GM19238 (cell line): ENCODE results near the gene TMCC2.
"Not testable (repeated sequence)": the region's sequence is repeated elsewhere in the genome, so short reads cannot be mapped to it uniquely, and the experiment has no call there.

Source experiments
- DNase-seq: peaks from one replicate; pipeline ENCODE4 v3.0.0; 2011; ENCODE audit warnings: low spot score; ENCODE audit not compliant: insufficient read length

TMCC2 gene, protein sequence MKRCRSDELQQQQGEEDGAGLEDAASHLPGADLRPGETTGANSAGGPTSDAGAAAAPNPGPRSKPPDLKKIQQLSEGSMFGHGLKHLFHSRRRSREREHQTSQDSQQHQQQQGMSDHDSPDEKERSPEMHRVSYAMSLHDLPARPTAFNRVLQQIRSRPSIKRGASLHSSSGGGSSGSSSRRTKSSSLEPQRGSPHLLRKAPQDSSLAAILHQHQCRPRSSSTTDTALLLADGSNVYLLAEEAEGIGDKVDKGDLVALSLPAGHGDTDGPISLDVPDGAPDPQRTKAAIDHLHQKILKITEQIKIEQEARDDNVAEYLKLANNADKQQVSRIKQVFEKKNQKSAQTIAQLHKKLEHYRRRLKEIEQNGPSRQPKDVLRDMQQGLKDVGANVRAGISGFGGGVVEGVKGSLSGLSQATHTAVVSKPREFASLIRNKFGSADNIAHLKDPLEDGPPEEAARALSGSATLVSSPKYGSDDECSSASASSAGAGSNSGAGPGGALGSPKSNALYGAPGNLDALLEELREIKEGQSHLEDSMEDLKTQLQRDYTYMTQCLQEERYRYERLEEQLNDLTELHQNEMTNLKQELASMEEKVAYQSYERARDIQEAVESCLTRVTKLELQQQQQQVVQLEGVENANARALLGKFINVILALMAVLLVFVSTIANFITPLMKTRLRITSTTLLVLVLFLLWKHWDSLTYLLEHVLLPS

DNA sequence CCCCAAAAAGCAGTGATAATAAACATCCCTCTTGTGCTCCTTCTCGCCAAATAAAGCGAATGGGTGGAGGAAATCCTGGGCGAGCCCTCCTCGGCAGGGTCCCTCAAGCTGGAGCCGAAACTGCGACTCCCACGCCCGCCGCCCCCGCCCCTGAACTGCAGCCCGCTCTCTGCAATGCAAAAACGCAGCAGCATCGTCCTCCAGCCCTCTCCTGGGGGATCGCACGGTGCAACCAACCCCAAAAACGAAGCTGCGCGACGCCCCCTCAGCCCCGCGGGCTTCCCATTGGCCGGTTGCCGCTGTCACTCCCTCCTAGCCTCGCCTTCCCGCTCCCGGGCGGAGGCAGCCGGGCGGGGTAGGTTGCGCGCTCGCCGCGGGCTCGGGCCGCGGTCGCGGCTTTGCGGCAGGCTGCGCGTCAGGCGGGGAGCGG is at the start of gene TMCC2:
TSS of gene TMCC2 (plus strand) at position 363 of the 430 bp plus-strand sequence. CDS start 619 bp downstream, outside the sequence.
- DNase-seq, result peak; percentile 75

DNA sequence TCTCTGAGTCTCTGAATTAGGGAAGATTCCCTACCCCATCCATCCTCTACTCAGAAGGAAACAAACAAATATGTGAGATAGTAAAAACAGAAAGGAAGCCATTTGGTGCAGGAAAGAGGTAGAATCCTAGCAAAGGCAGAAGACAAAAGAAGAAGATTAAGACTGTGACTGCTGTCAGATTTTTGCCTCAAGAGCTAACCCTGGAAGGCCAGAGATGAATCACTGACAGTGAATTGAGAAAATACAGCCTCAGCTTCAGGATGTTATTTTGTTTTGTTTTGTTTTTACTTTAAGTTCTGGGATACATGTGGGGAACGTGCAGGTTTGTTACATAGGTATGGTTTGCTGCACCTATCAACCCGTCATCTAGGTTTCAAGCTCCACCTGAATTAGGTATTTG is 47.9 kb upstream of the TMCC2 start:
- no peak for DNase-seq

DNA sequence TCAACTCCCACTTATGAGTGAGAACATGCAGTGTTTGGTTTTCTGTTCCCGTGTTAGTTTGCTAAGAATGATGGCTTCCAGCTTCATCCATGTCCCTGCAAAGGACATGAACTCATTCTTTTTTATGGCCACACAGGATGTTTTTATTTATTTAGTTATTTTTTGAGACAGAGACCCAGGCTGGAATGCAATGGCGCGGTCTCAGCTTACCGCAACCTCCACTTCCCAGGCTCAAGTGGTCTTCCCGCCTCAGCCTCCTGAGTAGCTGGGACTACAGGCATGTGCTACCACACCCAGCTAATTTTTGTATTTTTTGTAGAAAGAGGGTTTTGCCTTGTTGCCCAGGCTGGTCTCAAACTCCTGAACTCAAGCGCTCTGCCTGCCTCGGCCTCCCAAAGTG is 47.4 kb upstream of the TMCC2 start:
- not testable (repeated sequence) for DNase-seq

DNA sequence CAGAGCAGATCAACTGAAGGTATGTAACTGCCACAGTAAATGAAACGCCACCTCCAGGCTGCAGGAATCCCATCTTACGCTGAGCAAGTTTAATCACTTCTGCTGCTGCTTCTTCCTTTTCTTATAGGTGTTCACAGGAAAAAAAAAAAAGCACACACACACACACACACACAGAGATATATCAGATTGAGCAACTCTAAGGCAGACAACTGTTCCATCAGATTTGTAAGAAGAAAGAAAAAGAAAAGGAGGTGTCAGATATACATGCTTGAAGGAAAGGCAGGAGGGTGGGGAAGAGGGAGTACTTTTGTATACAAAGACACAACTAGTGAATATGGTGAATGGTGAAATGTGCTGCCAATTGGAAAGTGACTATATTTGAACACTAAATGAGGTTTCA is 44.8 kb upstream of the TMCC2 start:
- DNase-seq, result no peak

DNA sequence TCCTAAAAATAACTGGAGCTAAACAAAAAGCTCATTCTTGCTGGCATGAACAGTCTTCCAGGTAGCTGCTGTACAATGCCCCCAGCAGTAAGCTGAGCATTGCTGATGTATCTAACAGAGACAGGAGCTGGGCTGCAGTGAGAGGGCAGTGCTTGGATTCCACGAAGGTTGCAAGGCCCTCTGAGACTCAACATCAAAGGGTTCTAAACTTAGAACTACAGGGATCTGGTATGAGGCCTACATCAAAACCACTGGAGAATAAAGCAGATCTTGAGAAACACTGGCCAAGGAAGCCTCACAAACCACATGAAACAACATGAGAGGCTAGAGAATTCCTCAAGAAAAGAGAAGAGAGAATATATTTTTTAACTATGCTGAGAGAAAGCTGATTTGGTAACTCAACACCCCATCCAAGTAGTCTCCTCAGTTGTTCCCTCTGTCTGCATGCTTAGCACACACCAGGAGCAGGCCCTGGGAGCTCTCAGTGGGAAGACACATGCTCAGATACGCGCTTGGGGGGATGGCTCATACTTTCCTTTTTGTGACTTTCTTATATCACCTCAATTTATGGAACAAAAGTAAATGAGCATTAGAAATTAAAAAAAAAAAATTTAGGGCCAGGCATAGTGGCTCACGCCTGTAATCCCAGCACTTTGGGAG is 43.9 kb upstream of the TMCC2 start:
- no peak for DNase-seq

DNA sequence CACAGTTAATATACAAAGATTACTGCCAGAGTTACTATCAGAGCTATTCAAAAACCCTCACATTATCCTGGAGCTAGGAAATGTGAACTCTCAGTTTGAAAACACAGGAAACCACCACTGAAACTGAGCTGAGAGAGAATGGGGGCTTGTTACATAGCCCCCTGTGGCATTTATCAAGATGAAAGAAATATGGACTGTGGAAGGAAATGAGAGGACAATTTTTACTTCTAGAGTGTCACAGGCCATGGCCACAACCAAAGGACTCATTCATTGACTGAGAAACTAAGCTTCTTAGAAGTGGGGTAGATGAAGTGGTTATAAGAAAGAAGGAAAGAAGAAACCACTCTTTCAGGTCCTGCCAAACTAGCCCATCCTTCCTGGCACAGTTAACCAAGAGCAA is 41.6 kb upstream of the TMCC2 start:
- no peak for DNase-seq

DNA sequence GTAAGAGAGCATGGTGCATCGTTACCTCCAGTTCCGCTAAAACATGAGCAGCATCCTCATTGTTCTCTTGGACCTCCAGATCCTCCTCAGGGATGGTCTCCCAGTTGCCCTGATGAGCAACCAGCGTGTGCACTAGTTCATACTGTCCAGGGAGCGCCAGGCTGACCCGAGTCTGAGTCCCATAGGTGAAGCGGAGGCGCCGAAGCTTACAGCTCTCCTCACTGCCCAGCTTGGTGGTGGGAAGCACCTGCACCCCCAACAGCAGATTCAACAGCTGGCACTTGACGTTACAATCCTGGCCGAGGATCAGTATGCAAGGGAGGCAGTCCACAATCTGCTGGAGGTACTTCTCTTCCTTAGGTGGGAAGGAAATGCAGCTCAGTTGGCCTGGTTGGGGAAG is 40.3 kb upstream of the TMCC2 start:
- no peak for DNase-seq

DNA sequence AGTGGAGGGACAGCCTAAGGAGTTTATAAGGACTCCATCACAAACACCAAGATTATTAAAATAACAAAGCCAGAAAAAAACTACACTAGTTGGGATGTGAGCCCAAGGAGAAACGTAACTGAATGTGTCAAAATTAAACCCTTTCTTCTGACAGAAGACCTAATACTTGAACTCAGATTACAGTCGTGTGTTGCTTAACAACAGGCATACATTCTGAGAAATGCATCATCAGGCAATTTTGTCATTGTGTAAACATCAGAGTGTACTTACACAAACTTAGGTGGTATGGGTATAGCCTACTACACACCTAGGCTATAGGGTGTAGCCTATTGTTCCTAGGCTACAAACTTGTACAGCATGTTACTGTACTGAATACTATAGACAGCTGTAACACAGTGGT is 39.6 kb upstream of the TMCC2 start:
- DNase-seq, result no peak

DNA sequence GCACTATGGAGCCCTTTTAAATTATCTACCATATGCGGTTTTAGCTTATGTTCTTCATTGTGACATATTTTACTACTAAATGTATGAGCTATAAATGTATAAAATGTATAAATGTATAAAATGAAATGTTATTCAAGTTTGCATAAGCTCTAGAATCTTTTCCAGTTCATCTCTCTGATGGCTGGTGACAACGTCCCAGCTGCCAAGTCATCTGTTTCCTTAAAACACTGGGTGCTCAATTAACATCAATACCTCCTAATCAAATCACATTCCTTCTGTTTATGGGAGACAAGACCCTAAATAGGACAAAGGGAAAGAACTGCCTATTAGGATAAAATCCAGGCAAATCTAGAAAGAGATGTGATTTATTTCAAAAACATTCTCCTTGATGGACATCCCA is 39.1 kb upstream of the TMCC2 start:
- no peak for DNase-seq

DNA sequence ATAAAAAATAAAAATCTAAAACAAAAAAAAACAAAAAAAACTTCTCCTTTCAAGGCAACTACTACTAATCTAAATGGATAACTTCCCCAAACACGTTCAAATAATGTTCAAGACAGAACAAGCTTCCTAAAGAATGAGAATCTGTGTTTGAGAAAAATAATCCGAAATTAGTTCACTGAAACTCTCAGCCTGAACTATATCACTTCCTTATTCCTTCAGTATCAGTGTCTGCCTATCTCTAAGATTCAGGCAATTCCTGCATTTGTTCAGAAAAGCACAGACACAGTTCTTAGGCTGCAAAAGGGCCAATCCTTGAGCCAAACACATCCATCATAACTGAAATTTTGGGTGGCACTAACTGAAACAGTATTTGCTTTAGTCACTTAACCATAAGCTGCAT is 38.6 kb upstream of the TMCC2 start:
- no peak for DNase-seq

DNA sequence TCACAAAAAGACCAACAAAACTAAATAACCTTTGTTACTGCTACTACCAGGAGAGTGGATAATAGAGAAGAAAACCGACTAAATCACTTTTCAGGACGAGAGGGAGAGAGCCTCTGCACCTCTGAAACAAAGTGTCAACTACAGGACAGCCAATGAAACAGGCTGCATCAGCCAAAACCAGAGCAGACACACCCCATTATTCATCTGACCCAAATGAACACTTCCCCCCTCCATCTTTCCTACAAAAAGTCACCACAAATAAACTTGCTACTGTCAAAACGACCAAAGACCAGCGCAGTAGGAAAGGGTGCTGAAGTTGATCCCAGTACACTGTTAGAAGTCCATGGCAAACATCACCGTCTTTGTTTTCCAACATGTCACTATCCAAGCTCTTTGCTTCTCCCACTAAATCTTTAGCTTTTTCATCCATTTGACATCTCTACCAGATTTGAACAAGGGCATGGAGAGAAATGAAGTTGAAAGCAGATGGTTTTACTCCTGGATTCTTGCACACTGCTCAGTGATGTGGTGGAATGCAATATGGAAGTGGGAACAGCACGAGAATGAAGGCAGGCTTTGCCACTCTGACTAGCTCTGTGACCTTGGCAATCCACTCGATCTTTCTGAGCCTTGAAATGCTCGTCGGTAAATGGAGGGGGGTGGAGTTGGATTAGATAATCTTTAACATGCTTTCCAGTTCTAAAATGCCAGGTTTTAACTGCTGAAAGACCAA is 36.7 kb upstream of the TMCC2 start:
- DNase-seq, result no peak

DNA sequence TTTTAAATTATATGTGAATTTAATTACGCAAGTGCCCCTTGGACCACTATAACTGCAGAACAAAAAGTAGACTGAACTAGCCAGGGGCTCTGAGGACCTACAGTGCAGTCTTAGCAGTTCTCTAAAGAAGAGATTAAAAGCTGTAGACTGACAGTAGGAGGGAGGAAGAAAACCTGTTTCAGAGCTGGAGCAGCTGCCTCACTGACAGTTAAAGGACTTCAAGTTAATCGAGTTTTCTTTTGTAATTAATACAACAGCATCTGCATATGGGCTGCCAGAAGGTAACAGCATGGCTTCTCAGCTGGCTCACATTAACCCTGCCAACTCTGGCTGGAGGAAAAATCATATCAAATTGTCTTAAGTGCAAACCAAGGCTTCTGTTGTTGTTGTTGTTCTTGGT is 36.1 kb upstream of the TMCC2 start:
- no peak for DNase-seq

DNA sequence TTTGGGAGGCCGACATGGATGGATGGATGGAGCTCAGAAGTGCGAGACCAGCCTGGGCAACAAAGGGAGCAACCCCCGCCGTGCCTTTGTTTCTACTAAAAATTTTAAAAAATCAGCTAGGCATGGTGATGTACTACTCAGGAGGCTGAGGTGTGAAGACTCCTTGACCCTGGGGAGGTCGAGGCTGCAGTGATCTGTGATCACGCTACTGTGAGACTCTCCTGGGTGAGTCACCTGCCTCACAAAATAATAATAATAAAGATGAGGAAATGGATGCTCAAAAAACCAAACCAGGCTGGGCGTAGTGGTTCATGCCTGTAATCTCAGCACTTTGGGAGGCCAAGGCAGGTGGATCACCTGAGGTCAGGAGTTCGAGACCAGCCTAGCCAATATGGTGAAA is 35.5 kb upstream of the TMCC2 start:
- DNase-seq, result no peak

DNA sequence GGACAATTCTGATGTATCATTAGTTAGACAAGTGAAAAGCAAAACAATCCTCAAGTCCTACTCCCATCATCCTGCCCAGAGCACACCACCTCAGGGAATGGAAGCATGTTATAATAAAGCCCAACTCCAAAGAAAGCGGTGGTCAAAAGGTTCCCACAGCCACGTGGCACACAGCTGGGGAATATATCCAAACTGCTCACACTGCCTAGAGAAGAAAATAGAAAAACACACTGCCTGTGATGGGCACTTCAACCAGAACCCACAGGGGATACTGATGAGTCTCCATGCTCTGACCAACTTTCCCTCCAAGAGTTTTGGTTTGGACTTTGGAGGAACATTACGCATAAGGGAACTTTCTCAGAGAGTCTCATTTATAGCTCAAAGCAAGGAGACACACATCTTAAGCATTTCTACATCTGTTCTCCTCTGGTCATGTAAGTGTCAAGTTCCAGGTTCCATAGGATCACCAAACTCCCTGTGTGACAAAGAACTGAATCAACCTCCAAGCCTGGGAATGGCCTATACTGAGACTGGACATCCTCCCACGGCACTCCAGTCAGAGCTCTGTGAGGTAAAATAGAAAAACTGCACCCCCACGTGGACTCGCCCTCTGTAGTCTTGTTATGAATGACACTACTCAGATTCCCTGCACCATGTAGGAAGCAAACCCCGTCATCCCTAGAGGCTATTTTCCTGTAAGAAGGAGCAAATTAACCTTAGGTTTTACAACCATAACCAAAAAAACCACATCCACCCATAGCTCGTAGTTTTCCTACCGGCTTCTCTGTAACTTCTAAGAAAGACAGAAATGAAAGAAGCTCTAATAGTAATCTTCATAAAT is 28.4 kb upstream of the TMCC2 start:
- no peak for DNase-seq

DNA sequence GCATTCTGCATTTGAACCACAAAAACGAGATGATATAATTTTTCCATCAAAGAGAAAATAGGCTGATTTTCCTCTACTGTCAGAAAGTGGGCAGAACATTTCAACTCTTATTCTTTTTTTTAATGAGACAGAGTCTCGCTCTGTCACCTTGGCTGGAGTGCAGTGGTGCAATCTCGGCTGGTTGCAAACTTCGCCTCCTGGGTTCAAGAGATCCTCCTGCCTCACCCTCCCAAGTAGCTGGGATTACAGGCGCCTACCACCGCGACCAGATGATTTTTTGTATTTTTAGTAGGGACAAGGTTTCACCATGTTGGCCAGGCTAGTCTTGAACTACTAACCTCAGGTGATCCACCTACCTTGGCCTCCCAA is 27.8 kb upstream of the TMCC2 start:
- no peak for DNase-seq

DNA sequence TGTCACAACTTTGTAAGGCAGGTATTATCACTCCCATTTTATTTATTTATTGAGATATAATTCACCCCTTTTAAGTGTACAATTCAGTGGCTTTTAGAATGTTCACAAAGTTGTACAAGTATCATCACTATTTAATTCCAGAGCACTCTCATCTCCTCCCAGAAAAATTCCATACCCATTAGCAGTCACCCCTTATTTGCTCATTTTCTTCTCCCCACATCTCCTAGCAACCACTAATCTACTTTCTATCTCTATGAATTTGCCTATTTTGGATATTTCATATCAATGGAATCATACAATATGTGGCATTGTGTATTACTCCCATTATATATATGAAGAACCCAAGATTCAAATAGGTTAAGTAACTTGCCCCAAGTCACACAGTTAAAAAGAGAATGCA is 23.2 kb upstream of the TMCC2 start:
- no peak for DNase-seq

DNA sequence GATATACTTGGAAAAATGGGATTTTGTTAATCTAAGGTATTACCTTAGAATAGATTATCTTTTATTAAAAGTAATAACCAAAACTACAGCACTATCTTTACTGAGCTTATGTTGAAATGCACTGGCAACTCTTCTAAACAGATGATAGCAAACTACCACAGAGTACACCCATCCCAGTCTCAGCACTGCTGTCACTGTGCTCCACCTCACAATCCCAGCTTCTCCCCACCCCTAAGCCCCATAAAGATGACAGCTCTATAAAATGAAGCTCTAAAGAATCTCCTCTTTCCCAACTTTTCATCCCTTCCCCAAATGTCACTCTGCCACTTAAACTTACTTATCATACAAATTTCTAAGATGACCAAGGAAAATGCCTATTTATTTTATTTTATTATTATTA is 22.7 kb upstream of the TMCC2 start:
- no peak for DNase-seq

DNA sequence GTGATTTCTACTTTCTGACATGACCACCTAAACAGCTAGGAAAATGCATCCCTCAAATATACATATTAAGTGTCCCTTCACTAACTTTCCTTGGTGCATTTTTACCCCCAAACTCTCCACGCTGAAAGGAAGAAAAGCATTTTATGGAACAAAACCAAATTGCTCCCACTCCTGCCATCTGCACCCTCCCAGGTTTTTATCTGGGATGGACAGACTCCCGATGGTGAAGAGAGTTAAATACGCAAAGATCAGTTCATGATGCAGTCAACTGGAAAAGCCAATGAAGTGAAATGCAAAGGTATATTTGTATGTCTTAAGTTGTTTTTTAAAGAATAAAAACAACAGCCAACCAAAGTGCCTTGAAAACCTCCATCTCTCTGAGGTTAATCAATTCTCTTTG is 18.9 kb upstream of the TMCC2 start:
- no peak for DNase-seq

DNA sequence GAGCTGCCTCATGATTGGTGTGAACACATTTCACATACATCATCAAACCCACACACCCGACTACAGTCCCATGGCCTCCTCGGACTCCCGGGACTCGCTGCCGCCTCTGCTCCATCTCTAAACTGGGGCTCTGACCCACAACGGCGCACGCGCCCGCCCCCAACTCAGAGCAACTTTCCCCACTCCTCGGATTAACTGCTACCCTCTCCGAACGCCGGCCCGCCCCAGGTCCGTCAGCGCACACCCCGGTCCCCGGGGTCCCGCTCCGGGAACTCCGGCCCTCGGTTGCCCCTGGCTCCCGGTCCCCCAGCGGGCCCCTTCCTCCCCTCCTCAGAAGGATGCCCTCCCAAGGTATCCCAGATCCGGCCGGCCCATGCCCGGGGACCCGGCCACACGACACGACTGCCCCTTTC is 17.0 kb upstream of the TMCC2 start:
- no peak for DNase-seq

DNA sequence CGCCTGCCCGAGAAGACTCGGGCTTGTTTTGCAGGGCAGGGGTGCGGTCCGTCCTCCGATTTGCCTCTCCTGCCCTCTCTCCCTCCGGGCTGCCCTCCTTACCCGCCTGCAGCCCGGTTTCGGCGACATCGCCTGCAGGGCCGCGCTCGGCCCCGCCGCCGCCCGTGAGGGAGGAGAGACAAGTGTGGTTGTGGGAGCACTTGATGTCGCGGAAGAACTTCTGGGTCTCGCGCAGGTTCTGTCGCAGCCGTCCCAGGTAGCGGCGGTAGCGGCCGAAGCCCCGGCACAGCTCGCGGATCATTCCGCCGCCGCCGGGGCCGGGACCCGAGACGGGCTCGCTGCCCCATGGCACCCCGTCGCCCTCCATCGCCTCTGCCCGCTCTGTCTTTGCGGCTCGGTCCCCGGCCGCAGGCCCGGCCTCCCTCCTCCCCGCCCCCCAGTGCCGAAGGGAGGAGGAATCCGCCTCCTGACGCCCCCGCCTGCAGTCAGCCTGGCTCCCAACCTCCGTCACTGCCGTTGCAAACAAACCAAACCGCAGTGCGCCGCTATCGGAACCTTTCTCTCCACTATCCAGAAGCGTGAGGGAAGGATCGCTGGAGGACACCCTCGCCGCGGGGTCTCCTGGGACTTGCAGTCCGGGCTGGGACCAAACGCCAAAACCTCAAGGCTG is 16.4 kb upstream of the TMCC2 start, which contains the start of gene DSTYK:
TSS of gene DSTYK (minus strand) at position 534 of the 670 bp plus-strand sequence. CDS start at position 367, 167 bp downstream.
- peak; percentile 81 for DNase-seq
